ENCODE data around the gene MRPL49.

MRPL49 gene

GRCh38 chr11:65132238-65132987, 10.3 kb downstream of the MRPL49 start:
- Histone ChIP-seq H3K9me2 (replicated peaks; ENCODE audit: insufficient read depth, low read length) (no peaks in the 10 kb centered on the region), H4K20me1 (ENCODE audit: insufficient read depth, low read length) (no peaks in the 10 kb centered on the region), H3K4me2 (ENCODE audit: low read depth, low read length) (peak overlapping the region; percentile 90), H3K4me3 (ENCODE audit: low read length) (peak overlapping the region; percentile 95), H3F3A (ENCODE audit: insufficient read depth, low read length) (peaks cover 55% of the 10 kb centered on the region), H3K79me2 (ENCODE audit: low read length) (peaks cover 70% of the 10 kb centered on the region), H2AFZ (ENCODE audit: low read length) (no peak overlapping the region), H3K27ac (ENCODE audit: low read length) (peak overlapping the region; percentile 97), H3K27me3 (replicated peaks; ENCODE audit: insufficient read depth, low read length) (no peaks in the 10 kb centered on the region), H3K36me3 (replicated peaks; ENCODE audit: insufficient read depth, low read length) (peaks cover 15% of the 10 kb centered on the region), H3K9me3 (replicated peaks; ENCODE audit: insufficient read depth, low read length) (no peaks in the 10 kb centered on the region), H3K9ac (ENCODE audit: low read length) (peak overlapping the region; percentile 99), H3K4me1 (ENCODE audit: low read length) (peaks cover 15% of the 10 kb centered on the region)
- TF ChIP-seq EZH2phosphoT487 (IDR thresholded peaks at IDR 0.05; ENCODE audit: low read length) (no peak), EZH2 (optimal IDR thresholded peaks at IDR 0.05; ENCODE audit: low read depth, low read length) (no peak), CTCF (IDR thresholded peaks at IDR 0.05; ENCODE audit: low read length) (no peak)
- peak; percentile 87 for DNase-seq

GRCh38 chr11:65132988-65133700, 11.0 kb downstream of the MRPL49 start:
- Histone ChIP-seq H3K9ac (ENCODE audit: low read length) (peak overlapping the region; percentile 99), H4K20me1 (ENCODE audit: insufficient read depth, low read length) (no peaks in the 10 kb centered on the region), H3K27me3 (replicated peaks; ENCODE audit: insufficient read depth, low read length) (no peaks in the 10 kb centered on the region), H3K79me2 (ENCODE audit: low read length) (peaks cover 65% of the 10 kb centered on the region), H3K4me3 (ENCODE audit: low read length) (peak overlapping the region; percentile 95), H3K36me3 (replicated peaks; ENCODE audit: insufficient read depth, low read length) (peaks cover 15% of the 10 kb centered on the region), H3K27ac (ENCODE audit: low read length) (peak overlapping the region; percentile 97), H3F3A (ENCODE audit: insufficient read depth, low read length) (peaks cover 48% of the 10 kb centered on the region), H3K9me3 (replicated peaks; ENCODE audit: insufficient read depth, low read length) (no peaks in the 10 kb centered on the region), H3K9me2 (replicated peaks; ENCODE audit: insufficient read depth, low read length) (no peaks in the 10 kb centered on the region), H2AFZ (ENCODE audit: low read length) (no peak overlapping the region), H3K4me1 (ENCODE audit: low read length) (peaks cover 15% of the 10 kb centered on the region), H3K4me2 (ENCODE audit: low read depth, low read length) (peak overlapping the region; percentile 90)
- peak; percentile 89 for DNase-seq
- TF ChIP-seq EZH2 (optimal IDR thresholded peaks at IDR 0.05; ENCODE audit: low read depth, low read length) (no peak), EZH2phosphoT487 (IDR thresholded peaks at IDR 0.05; ENCODE audit: low read length) (no peak), CTCF (IDR thresholded peaks at IDR 0.05; ENCODE audit: low read length) (no peak)

GRCh38 chr11:65133724-65134123, 11.6 kb downstream of the MRPL49 start:
- no peak for DNase-seq
- Histone ChIP-seq H3K27ac (ENCODE audit: low read length) (peak overlapping the region; percentile 97), H3K4me1 (ENCODE audit: low read length) (peaks cover 15% of the 10 kb centered on the region), H3F3A (ENCODE audit: insufficient read depth, low read length) (peaks cover 42% of the 10 kb centered on the region), H3K9ac (ENCODE audit: low read length) (peak overlapping the region; percentile 99), H3K9me2 (replicated peaks; ENCODE audit: insufficient read depth, low read length) (no peaks in the 10 kb centered on the region), H3K27me3 (replicated peaks; ENCODE audit: insufficient read depth, low read length) (no peaks in the 10 kb centered on the region), H3K9me3 (replicated peaks; ENCODE audit: insufficient read depth, low read length) (no peaks in the 10 kb centered on the region), H3K79me2 (ENCODE audit: low read length) (peaks cover 59% of the 10 kb centered on the region), H2AFZ (ENCODE audit: low read length) (peak overlapping the region; percentile 75; the same call in 1 of the 2 replicates), H3K4me3 (ENCODE audit: low read length) (peak overlapping the region; percentile 95), H3K4me2 (ENCODE audit: low read depth, low read length) (peak overlapping the region; percentile 90), H3K36me3 (replicated peaks; ENCODE audit: insufficient read depth, low read length) (peaks cover 15% of the 10 kb centered on the region), H4K20me1 (ENCODE audit: insufficient read depth, low read length) (no peaks in the 10 kb centered on the region)
- TF ChIP-seq EZH2phosphoT487 (IDR thresholded peaks at IDR 0.05; ENCODE audit: low read length) (no peak), CTCF (IDR thresholded peaks at IDR 0.05; ENCODE audit: low read length) (no peak), EZH2 (optimal IDR thresholded peaks at IDR 0.05; ENCODE audit: low read depth, low read length) (no peak)

All from MM.1S (cell line).